GM18502 (cell line): ENCODE data around the gene CTDSPL.

Source experiments
- ATAC-seq: cut with Tn5 transposase; IDR thresholded peaks from one replicate; pipeline ENCODE4 v1.9.1; 2021; ENCODE audit warnings: mild to moderate bottlenecking; ENCODE audit not compliant: unreplicated experiment, poor library complexity

The CTDSPL gene

GRCh38 chr3:37938011-37938410, 76.3 kb downstream of the CTDSPL start:
- no peak for ATAC-seq

GRCh38 chr3:37940242-37940908, 78.7 kb downstream of the CTDSPL start:
- ATAC-seq = no peak

GRCh38 chr3:37941608-37942508, 80.2 kb downstream of the CTDSPL start:
- no peak for ATAC-seq

- no peak for ATAC-seq
Measured at GRCh38 chr3:37942646-37943045, 81.0 kb downstream of the CTDSPL start.

- no peak for ATAC-seq
Measured at GRCh38 chr3:37943126-37943525, 81.4 kb downstream of the CTDSPL start.

- ATAC-seq = no peak
Measured at GRCh38 chr3:37943631-37944314, 82.1 kb downstream of the CTDSPL start.

- ATAC-seq = no peak
Measured at GRCh38 chr3:37944391-37944842, 82.7 kb downstream of the CTDSPL start.

GRCh38 chr3:37945156-37945806, 83.6 kb downstream of the CTDSPL start:
- no peak for ATAC-seq

GRCh38 chr3:37945807-37946530, 84.3 kb downstream of the CTDSPL start:
- no peak for ATAC-seq

GRCh38 chr3:37946531-37946889, 84.8 kb downstream of the CTDSPL start:
- no peak for ATAC-seq

GRCh38 chr3:37949866-37950265, 88.2 kb downstream of the CTDSPL start:
- no peak for ATAC-seq

GRCh38 chr3:37952564-37952963, 90.9 kb downstream of the CTDSPL start:
- no peak for ATAC-seq

GRCh38 chr3:37953226-37953625, 91.5 kb downstream of the CTDSPL start:
- no peak for ATAC-seq

- ATAC-seq = no peak
Measured at GRCh38 chr3:37953707-37954394, 92.2 kb downstream of the CTDSPL start.

GRCh38 chr3:37954881-37955280, 93.2 kb downstream of the CTDSPL start:
- ATAC-seq = no peak

GRCh38 chr3:37955918-37956707, 94.4 kb downstream of the CTDSPL start:
- ATAC-seq = no peak

GRCh38 chr3:37956723-37957538, 95.3 kb downstream of the CTDSPL start:
- no peak for ATAC-seq

- ATAC-seq = no peak
Measured at GRCh38 chr3:37957539-37957936, 95.9 kb downstream of the CTDSPL start.
